ENCODE data around the gene ARHGAP6.
"Not testable (repeated sequence)": the region's sequence is repeated elsewhere in the genome, so short reads cannot be mapped to it uniquely, and the experiment has no call there.

ARHGAP6 gene

GRCh38 chrX:11641349-11642065 is 24.2 kb downstream of the ARHGAP6 start:
- DNase-seq, result no peak

- DNase-seq, result no peak
Measured at GRCh38 chrX:11640089-11640488, 25.6 kb downstream of the ARHGAP6 start.

GRCh38 chrX:11632732-11633131 is 33.0 kb downstream of the ARHGAP6 start:
- DNase-seq, result no peak

GRCh38 chrX:11629593-11630211 is 36.0 kb downstream of the ARHGAP6 start:
- DNase-seq, result no peak

- no peak for DNase-seq
Measured at GRCh38 chrX:11628399-11628798, 37.3 kb downstream of the ARHGAP6 start.

- DNase-seq, result no peak
Measured at GRCh38 chrX:11626351-11626750, 39.4 kb downstream of the ARHGAP6 start.

GRCh38 chrX:11619441-11619840 is 46.3 kb downstream of the ARHGAP6 start:
- DNase-seq, result no peak

GRCh38 chrX:11614253-11614652 is 51.5 kb downstream of the ARHGAP6 start:
- DNase-seq, result not testable (repeated sequence)

- no peak for DNase-seq
Measured at GRCh38 chrX:11611965-11612364, 53.8 kb downstream of the ARHGAP6 start.

- no peak for DNase-seq
Measured at GRCh38 chrX:11611161-11611560, 54.6 kb downstream of the ARHGAP6 start.

- no peak for DNase-seq
Measured at GRCh38 chrX:11609109-11609508, 56.6 kb downstream of the ARHGAP6 start.

- DNase-seq, result no peak
Measured at GRCh38 chrX:11606408-11606807, 59.3 kb downstream of the ARHGAP6 start.

- no peak for DNase-seq
Measured at GRCh38 chrX:11600578-11600977, 65.1 kb downstream of the ARHGAP6 start.

- no peak for DNase-seq
Measured at GRCh38 chrX:11597479-11597878, 68.2 kb downstream of the ARHGAP6 start.

- no peak for DNase-seq
Measured at GRCh38 chrX:11591723-11592346, 73.9 kb downstream of the ARHGAP6 start.

GRCh38 chrX:11589641-11590040 is 76.1 kb downstream of the ARHGAP6 start:
- DNase-seq, result no peak

- DNase-seq, result no peak
Measured at GRCh38 chrX:11588097-11588496, 77.6 kb downstream of the ARHGAP6 start.

GRCh38 chrX:11585174-11585573 is 80.5 kb downstream of the ARHGAP6 start:
- no peak for DNase-seq

- DNase-seq, result no peak
Measured at GRCh38 chrX:11580789-11581188, 84.9 kb downstream of the ARHGAP6 start.

- DNase-seq, result no peak
Measured at GRCh38 chrX:11579636-11580600, 85.8 kb downstream of the ARHGAP6 start.

GRCh38 chrX:11578301-11578700 is 87.4 kb downstream of the ARHGAP6 start:
- DNase-seq, result not testable (repeated sequence)

GRCh38 chrX:11577603-11578002 is 88.1 kb downstream of the ARHGAP6 start:
- no peak for DNase-seq

GRCh38 chrX:11575332-11575731 is 90.4 kb downstream of the ARHGAP6 start:
- no peak for DNase-seq

All from activated CD4-positive, CD25-positive, alpha-beta regulatory T cell treated with anti-CD3 and anti-CD28 coated beads, Interleukin-2, amount 50 U/mL, for 72 hours (primary cell).